Lower leg skin (tissue), 3 donors: ENCODE data around the gene KDM4B.

Experiments used
- CTCF ChIP-seq, 3 donors: fragments of 450-650 bp; IDR thresholded peaks; one replicate each; pipeline ENCODE4 v1.5.1; 2016; ENCODE audit warnings: antibody characterized with exemption in 3 of 3, mild to moderate bottlenecking in 3 of 3, moderate library complexity in 2 of 3
- POLR2A ChIP-seq, 2 donors: fragments of 450-650 bp; IDR thresholded peaks; one replicate each; pipeline ENCODE4 v1.6.1; 2016 to 2017; ENCODE audit warnings: antibody characterized with exemption in 2 of 2, mild to moderate bottlenecking in 1 of 2, moderate library complexity in 1 of 2

GRCh38 chr19:5120833-5121232 lies 151.9 kb downstream of the KDM4B start:
- TF ChIP-seq CTCF (IDR thresholded peaks at IDR 0.05), result no peak
- no peak for TF ChIP-seq POLR2A (IDR thresholded peaks at IDR 0.05)
